ENCODE data around the gene DOCK2.

- no peak for TF ChIP-seq CTCF (IDR thresholded peaks at IDR 0.05)
- TF ChIP-seq FOSL2 (IDR thresholded peaks at IDR 0.05; ENCODE audit: borderline replicate concordance, low read depth), result no peak
- no peak for TF ChIP-seq MEF2A (IDR thresholded peaks at IDR 0.05; ENCODE audit: borderline replicate concordance, low read depth)
- no peak for TF ChIP-seq PBX3 (IDR thresholded peaks at IDR 0.05)
- no peak for TF ChIP-seq ZBTB33 (IDR thresholded peaks at IDR 0.05; ENCODE audit: borderline replicate concordance, low read depth)
- TF ChIP-seq EP300 (IDR thresholded peaks at IDR 0.05; ENCODE audit: borderline replicate concordance in 1 of 2, low read depth in 1 of 2, low read length in 1 of 2), result no peak
- no peak for TF ChIP-seq NRF1 (IDR thresholded peaks at IDR 0.05; ENCODE audit: low read depth, low read length)
- no peak for TF ChIP-seq POLR2AphosphoS5 (IDR thresholded peaks at IDR 0.05; ENCODE audit: low read depth, low read length)
- TF ChIP-seq SMC3 (IDR thresholded peaks at IDR 0.05; ENCODE audit: low read depth, low read length), result no peak
- TF ChIP-seq MXI1 (IDR thresholded peaks at IDR 0.05; ENCODE audit: low read depth, low read length), result no peak
- no peak for TF ChIP-seq IRF3 (IDR thresholded peaks at IDR 0.05; ENCODE audit: low read depth, low read length)
These were observed 117.7 kb downstream of the DOCK2 start for GRCh38 chr5:169754737-169755136.

All from SK-N-SH (cell line).